Left ventricle myocardium inferior (tissue), 1 donor: ENCODE results near the gene P3H3. TPM values are rescaled to one million over a fixed set of nuclear protein-coding genes. Genes with fewer than 3 reads are reported as not detected.
A peak's percentile ranks its signal among the peaks of the same experiment; 100 is the strongest.

Experiments used
- DNase-seq: peaks from one replicate; pipeline ENCODE4 v3.0.0-alpha.2; 2020
- H3K27ac ChIP-seq: fragments of 200-600 bp; replicated peaks from 2 replicates; pipeline ENCODE4 v1.8.0; 2021
- H3K27me3 ChIP-seq: fragments of 200-600 bp; 2 replicates; pipeline ENCODE4 v1.8.0; 2021; ENCODE audit warnings: low read depth
- H3K36me3 ChIP-seq: fragments of 200-600 bp; 2 replicates; pipeline ENCODE4 v1.8.0; 2021
- H3K4me1 ChIP-seq: fragments of 200-600 bp; 2 replicates; pipeline ENCODE4 v1.8.0; 2021
- H3K4me3 ChIP-seq: fragments of 200-600 bp; 2 replicates; pipeline ENCODE4 v1.8.0; 2021; ENCODE audit warnings: mild to moderate bottlenecking, moderate library complexity
- H3K9me3 ChIP-seq: fragments of 200-600 bp; replicated peaks from 2 replicates; pipeline ENCODE4 v1.8.0; 2021
- CTCF ChIP-seq: fragments of 200-600 bp; IDR thresholded peaks from 2 replicates; pipeline ENCODE4 v1.8.0; 2021; ENCODE audit warnings: antibody characterized with exemption, mild to moderate bottlenecking, borderline replicate concordance
- intact Hi-C: fragments of 100-400 bp; cut with micrococcal nuclease; formaldehyde crosslinking; loops from one replicate; pipeline ENCODE4 v1.11.0; 2022
- total RNA-seq: library from RNA; stranded (reverse); fragmentation: NEBNext Ultra II Directional; extraction: Animal tissue kit (Norgen Biotek cat#: 25700); gene quantifications from one replicate; pipeline ENCODE4 v1.2.1, GENCODE V29; 2021
- donor health status: DM: no; HTN: yes; CAD: no; lungs with severe emphysema.

The P3H3 gene
- total RNA-seq, 1 donor from 2014 or later: 17.5 TPM

GRCh38 chr12:6849427-6849826, 21.2 kb downstream of the P3H3 start:
- TF ChIP-seq CTCF: no peak
- H3K9me3 ChIP-seq: no peaks in the 10 kb centered on the region
- H3K27me3 ChIP-seq: no peaks in the 10 kb centered on the region
- peaks cover 24% of the 10 kb centered on the region for H3K4me1 ChIP-seq
- H3K27ac ChIP-seq: no peak overlapping the region
- no peak for DNase-seq
- intact Hi-C loops: no loop called here
- peaks cover 37% of the 10 kb centered on the region for H3K36me3 ChIP-seq
- no peak overlapping the region for H3K4me3 ChIP-seq

- Histone ChIP-seq H3K27ac (no peak overlapping the region), H3K36me3 (peaks cover 33% of the 10 kb centered on the region), H3K4me3 (no peak overlapping the region), H3K27me3 (no peaks in the 10 kb centered on the region), H3K9me3 (no peaks in the 10 kb centered on the region), H3K4me1 (peaks cover 24% of the 10 kb centered on the region)
- intact Hi-C loops: no loop called here
- DNase-seq: no peak
- no peak for TF ChIP-seq CTCF
Observed at GRCh38 chr12:6849976-6850560, 21.9 kb downstream of the P3H3 start.

- no peaks in the 10 kb centered on the region for H3K27me3 ChIP-seq
- no peaks in the 10 kb centered on the region for H3K9me3 ChIP-seq
- H3K27ac ChIP-seq: peak overlapping the region; percentile 100
- no peak for DNase-seq
- peak overlapping the region; percentile 91 for H3K4me3 ChIP-seq
- H3K36me3 ChIP-seq: peaks cover 33% of the 10 kb centered on the region
- intact Hi-C loops: no loop called here
- no peak for TF ChIP-seq CTCF
- H3K4me1 ChIP-seq: peaks cover 24% of the 10 kb centered on the region
Observed at GRCh38 chr12:6850796-6851152, 22.6 kb downstream of the P3H3 start.

- intact Hi-C loops: no loop called here
- H3K9me3 ChIP-seq: no peaks in the 10 kb centered on the region
- H3K4me1 ChIP-seq: peaks cover 24% of the 10 kb centered on the region
- peak within 1 kb of the TSS; percentile 91 for H3K4me3 ChIP-seq
- no peaks in the 10 kb centered on the region for H3K27me3 ChIP-seq
- DNase-seq: peak; percentile 94
- H3K27ac ChIP-seq: peak within 1 kb of the TSS; percentile 100
- H3K36me3 ChIP-seq: peaks cover 33% of the 10 kb centered on the region
- no peak for TF ChIP-seq CTCF
Observed at GRCh38 chr12:6851153-6851920, 23.1 kb downstream of the P3H3 start, which contains the start of gene CDCA3. TSS of gene CDCA3 (minus strand) at chr12:6851286. CDS start at chr12:6850952, 334 bp downstream.

- Histone ChIP-seq H3K27me3 (no peaks in the 10 kb centered on the region), H3K27ac (peak within 1 kb of the TSS; percentile 100), H3K4me3 (peak within 1 kb of the TSS; percentile 91), H3K36me3 (peaks cover 34% of the 10 kb centered on the region), H3K4me1 (peaks cover 24% of the 10 kb centered on the region), H3K9me3 (no peaks in the 10 kb centered on the region)
- intact Hi-C loops: no loop called here
- peak; percentile 99 for DNase-seq
- TF ChIP-seq CTCF: peak; percentile 31
Observed at GRCh38 chr12:6851921-6852650, 23.9 kb downstream of the P3H3 start, which contains the start of gene USP5. TSS of gene USP5 (plus strand) at chr12:6852150. CDS start at chr12:6852180, 30 bp downstream.
